IPS-18c (cell line): ENCODE data around the gene HELZ.
"Not testable (repeated sequence)": the region's sequence is repeated elsewhere in the genome, so short reads cannot be mapped to it uniquely, and the experiment has no call there.

Source experiments
- H3K4me3 ChIP-seq: 2 replicates; pipeline ENCODE4 v1.7.0; 2013; ENCODE audit warnings: low read depth, mild to moderate bottlenecking, low read length, moderate library complexity; ENCODE audit not compliant: insufficient read depth
- H3K9me3 ChIP-seq: one replicate; pipeline ENCODE4 v1.6.1; 2013; ENCODE audit warnings: mild to moderate bottlenecking, low read length, moderate library complexity; ENCODE audit not compliant: control insufficient read depth, insufficient read depth

HELZ gene

GRCh38 chr17:67273900-67274299 lies 28.9 kb upstream of the HELZ start:
- H3K4me3 ChIP-seq: no peak overlapping the region
- H3K9me3 ChIP-seq: no peaks in the 10 kb centered on the region

- no peak overlapping the region for H3K4me3 ChIP-seq
- no peaks in the 10 kb centered on the region for H3K9me3 ChIP-seq
Observed at GRCh38 chr17:67272312-67273047, 27.5 kb upstream of the HELZ start.

- not testable (repeated sequence) for H3K9me3 ChIP-seq, H3K4me3 ChIP-seq
Observed at GRCh38 chr17:67271187-67271586, 26.2 kb upstream of the HELZ start.

GRCh38 chr17:67270416-67270815 lies 25.4 kb upstream of the HELZ start:
- H3K9me3 ChIP-seq: no peaks in the 10 kb centered on the region
- H3K4me3 ChIP-seq: no peak overlapping the region

GRCh38 chr17:67266496-67266895 lies 21.5 kb upstream of the HELZ start:
- no peak overlapping the region for H3K4me3 ChIP-seq
- H3K9me3 ChIP-seq: no peaks in the 10 kb centered on the region

GRCh38 chr17:67265436-67266019 lies 20.5 kb upstream of the HELZ start:
- no peaks in the 10 kb centered on the region for H3K9me3 ChIP-seq

GRCh38 chr17:67262435-67263117 lies 17.6 kb upstream of the HELZ start:
- H3K4me3 ChIP-seq: no peak overlapping the region

More at GRCh38 chr17:67265436-67266019, 20.5 kb upstream of the HELZ start:
- H3K4me3 ChIP-seq: no peak overlapping the region

GRCh38 chr17:67260170-67260987 lies 15.4 kb upstream of the HELZ start:
- Histone ChIP-seq H3K9me3 (no peaks in the 10 kb centered on the region), H3K4me3 (no peak overlapping the region)

More at GRCh38 chr17:67262435-67263117, 17.6 kb upstream of the HELZ start:
- no peaks in the 10 kb centered on the region for H3K9me3 ChIP-seq

- Histone ChIP-seq H3K4me3 (no peak overlapping the region), H3K9me3 (no peaks in the 10 kb centered on the region)
Observed at GRCh38 chr17:67258821-67259468, 13.9 kb upstream of the HELZ start.

GRCh38 chr17:67256075-67256732 lies 11.2 kb upstream of the HELZ start:
- no peak overlapping the region for H3K4me3 ChIP-seq
- H3K9me3 ChIP-seq: no peaks in the 10 kb centered on the region

GRCh38 chr17:67253384-67253783 lies 8.4 kb upstream of the HELZ start:
- Histone ChIP-seq H3K4me3 (no peak overlapping the region), H3K9me3 (no peaks in the 10 kb centered on the region)

- H3K9me3 ChIP-seq, H3K4me3 ChIP-seq: not testable (repeated sequence)
Observed at GRCh38 chr17:67251586-67251985, 6.6 kb upstream of the HELZ start.

GRCh38 chr17:67248291-67248690 lies 3.3 kb upstream of the HELZ start:
- no peak overlapping the region for H3K4me3 ChIP-seq
- no peaks in the 10 kb centered on the region for H3K9me3 ChIP-seq

GRCh38 chr17:67247416-67247900 lies 2.5 kb upstream of the HELZ start:
- Histone ChIP-seq H3K9me3 (no peaks in the 10 kb centered on the region), H3K4me3 (no peak overlapping the region)

- Histone ChIP-seq H3K9me3 (no peaks in the 10 kb centered on the region), H3K4me3 (peak overlapping the region; percentile 95)
Observed at GRCh38 chr17:67246653-67247415, 1.8 kb upstream of the HELZ start.

- peak overlapping the region; percentile 95 for H3K4me3 ChIP-seq
- no peaks in the 10 kb centered on the region for H3K9me3 ChIP-seq
Observed at GRCh38 chr17:67246403-67246652, 1.3 kb upstream of the HELZ start.
